IMR-90 (cell line): ENCODE data around the gene COPS7A. TPM values are rescaled to one million over a fixed set of nuclear protein-coding genes. Genes with fewer than 3 reads are reported as not detected.

Experiments
- ATAC-seq: fragments of 200-7000 bp; cut with Tn5 transposase; 2 replicates; pipeline ENCODE4 v1.9.1; 2020; ENCODE audit warnings: low read depth, mild to moderate bottlenecking, moderate library complexity
- BruUV-seq: library from RNA; stranded (reverse); fragments of 400-500 nt; replicated peaks from 2 replicates; lab custom pipeline; 2021; lab: Mats Ljungman, UMichigan
- CTCF ChIA-PET: fragments of 300-600 bp; formaldehyde crosslinking; extraction: SDS; loops from one replicate; lab custom pipeline; 2021; ENCODE audit warnings: antibody characterized with exemption; lab: Yijun Ruan, JAX
- POLR2A ChIA-PET: fragments of 300-600 bp; sonication (Branson Sonifier 250); formaldehyde crosslinking; loops from one replicate; lab custom pipeline; 2022; ENCODE audit warnings: antibody characterized with exemption; ENCODE audit not compliant: unreplicated experiment; lab: Charles Lee
- DNase-seq: peaks from one replicate; pipeline ENCODE4 v3.0.0; 2013
- H2AFZ ChIP-seq: replicated peaks from 2 replicates; pipeline ENCODE3; 2013; ENCODE audit warnings: low read length, mild to moderate bottlenecking; ENCODE audit not compliant: poor library complexity
- H2AK5ac ChIP-seq: 2 replicates; pipeline ENCODE4 v1.6.1; 2013; ENCODE audit warnings: low read depth, low read length, inconsistent platforms
- H2AK9ac ChIP-seq: replicated peaks from 2 replicates; pipeline ENCODE3; 2013; ENCODE audit warnings: mild to moderate bottlenecking, low read depth, low read length, moderate library complexity; ENCODE audit not compliant: poor library complexity
- H2BK120ac ChIP-seq: 2 replicates; pipeline ENCODE4 v1.6.1; 2013; ENCODE audit warnings: low read depth, low read length, inconsistent platforms
- H2BK15ac ChIP-seq: 3 replicates; pipeline ENCODE4 v1.6.1; 2013; ENCODE audit warnings: low read depth, low read length, inconsistent platforms
- H2BK20ac ChIP-seq: 2 replicates; pipeline ENCODE4 v1.6.1; 2013; ENCODE audit warnings: low read depth, mild to moderate bottlenecking, inconsistent platforms, low read length, moderate library complexity
- H2BK5ac ChIP-seq: 2 replicates; pipeline ENCODE4 v1.6.1; 2013; ENCODE audit warnings: mild to moderate bottlenecking, low read depth, low read length, inconsistent platforms; ENCODE audit not compliant: poor library complexity, severe bottlenecking
- H3K14ac ChIP-seq: replicated peaks from 2 replicates; pipeline ENCODE4 v1.6.1; 2013; ENCODE audit warnings: low read depth, low read length, inconsistent platforms
- H3K18ac ChIP-seq: 2 replicates; pipeline ENCODE4 v1.6.1; 2013; ENCODE audit warnings: low read depth, low read length, control low read depth
- H3K23ac ChIP-seq: 2 replicates; pipeline ENCODE4 v1.6.1; 2013; ENCODE audit warnings: low read depth, low read length, inconsistent platforms
- H3K27ac ChIP-seq: 2 replicates; pipeline ENCODE4 v1.5.1; 2013; ENCODE audit warnings: mild to moderate bottlenecking, control low read depth, low read length; ENCODE audit not compliant: insufficient read depth
- H3K27me3 ChIP-seq: 2 replicates; pipeline ENCODE4 v1.6.1; 2013; ENCODE audit warnings: low read length; ENCODE audit not compliant: control insufficient read depth, insufficient read depth
- H3K36me3 ChIP-seq: 2 replicates; pipeline ENCODE4 v1.6.1; 2013; ENCODE audit warnings: low read length, mixed read lengths; ENCODE audit not compliant: control insufficient read depth, insufficient read depth
- H3K4ac ChIP-seq: 2 replicates; pipeline ENCODE4 v1.6.1; 2013; ENCODE audit warnings: low read depth, low read length, inconsistent platforms
- H3K4me1 ChIP-seq: 2 replicates; pipeline ENCODE4 v1.6.1; 2013; ENCODE audit warnings: low read length, mixed read lengths; ENCODE audit not compliant: control insufficient read depth, insufficient read depth
- H3K4me2 ChIP-seq: 2 replicates; pipeline ENCODE4 v1.6.1; 2013; ENCODE audit warnings: low read depth, mild to moderate bottlenecking, control low read depth, low read length, moderate library complexity
- H3K4me3 ChIP-seq: 2 replicates; pipeline ENCODE4 v1.5.1; 2013; ENCODE audit warnings: low read depth, mild to moderate bottlenecking, control low read depth, low read length, moderate library complexity; ENCODE audit not compliant: insufficient read depth
- H3K56ac ChIP-seq: 2 replicates; pipeline ENCODE4 v1.6.1; 2013; ENCODE audit warnings: low read length, inconsistent platforms; ENCODE audit not compliant: insufficient read depth; ENCODE audit errors: extremely low read depth
- H3K79me1 ChIP-seq, 2 experiments: 2 replicates each; pipeline ENCODE4 v1.6.1; 2013; ENCODE audit warnings: low read length in 2 of 2, inconsistent platforms in 1 of 2, low read depth in 1 of 2
- H3K9ac ChIP-seq: 2 replicates; pipeline ENCODE4 v1.6.1; 2013; ENCODE audit warnings: low read depth, low read length, control low read depth
- H3K9me1 ChIP-seq: 2 replicates; pipeline ENCODE4 v1.6.1; 2013; ENCODE audit warnings: low read length, inconsistent platforms; ENCODE audit not compliant: insufficient read depth
- H3K9me3 ChIP-seq: 2 replicates; pipeline ENCODE4 v1.6.1; 2013; ENCODE audit warnings: low read length; ENCODE audit not compliant: control insufficient read depth, insufficient read depth
- H4K20me1 ChIP-seq: 2 replicates; pipeline ENCODE4 v1.6.1; 2013; ENCODE audit warnings: low read length, inconsistent platforms; ENCODE audit not compliant: insufficient read depth
- H4K5ac ChIP-seq: 2 replicates; pipeline ENCODE4 v1.6.1; 2013; ENCODE audit warnings: mild to moderate bottlenecking, low read depth, low read length, control low read depth
- H4K8ac ChIP-seq, 2 experiments: 2 replicates each; pipeline ENCODE4 v1.6.1; 2013; ENCODE audit warnings: low read depth in 2 of 2, low read length in 2 of 2, control low read depth in 1 of 2, inconsistent platforms in 1 of 2
- H4K91ac ChIP-seq: 2 replicates; pipeline ENCODE4 v1.6.1; 2013; ENCODE audit warnings: low read depth, low read length, inconsistent platforms; ENCODE audit not compliant: insufficient read depth
- BHLHE40 ChIP-seq: fragments of 150-350 bp; IDR thresholded peaks from 2 replicates; pipeline ENCODE4 v1.6.1; 2016; ENCODE audit warnings: mild to moderate bottlenecking, low read depth, low read length
- FOS ChIP-seq: fragments of 150-350 bp; IDR thresholded peaks from 2 replicates; pipeline ENCODE4 v1.6.1; 2016; ENCODE audit warnings: low read depth, low read length
- MAFK ChIP-seq: IDR thresholded peaks from 2 replicates; pipeline ENCODE4 v1.6.1; 2012; ENCODE audit warnings: low read depth, low read length, improper control_type of control experiment
- MXI1 ChIP-seq: IDR thresholded peaks from 2 replicates; pipeline ENCODE4 v1.6.1; 2012; ENCODE audit warnings: low read depth, mild to moderate bottlenecking, low read length, moderate library complexity, borderline replicate concordance
- NFE2L2 ChIP-seq: fragments of 150-350 bp; IDR thresholded peaks from 2 replicates; pipeline ENCODE4 v1.6.1; 2016; ENCODE audit warnings: low read depth, mild to moderate bottlenecking, low read length
- POLR2A ChIP-seq: IDR thresholded peaks from 2 replicates; pipeline ENCODE4 v1.6.1; 2012; ENCODE audit warnings: mild to moderate bottlenecking, low read depth, low read length
- RCOR1 ChIP-seq: IDR thresholded peaks from 2 replicates; pipeline ENCODE4 v1.6.1; 2012; ENCODE audit warnings: mild to moderate bottlenecking, low read length, improper control_type of control experiment; ENCODE audit not compliant: insufficient replicate concordance
- RFX5 ChIP-seq: IDR thresholded peaks from 2 replicates; pipeline ENCODE4 v1.8.0; 2012; ENCODE audit warnings: low read depth, mild to moderate bottlenecking, low read length, moderate library complexity
- USF2 ChIP-seq: fragments of 150-350 bp; IDR thresholded peaks from 2 replicates; pipeline ENCODE4 v1.6.1; 2017; ENCODE audit warnings: mild to moderate bottlenecking, antibody characterized with exemption, low read length, low read depth
- WGBS, 2 experiments: methylation state at CpG; one replicate each; pipeline versions ENCODE4 v1.1.5 to v1.1.7; 2013; ENCODE audit warnings: missing lambda C conversion rate in 2 of 2; ENCODE audit not compliant: insufficient read length in 1 of 2; ENCODE audit errors: extremely low coverage in 2 of 2; 5-methylcytosine and 5-hydroxymethylcytosine counted together
- dilution Hi-C: fragments of 300-500 bp; cut with HindIII; formaldehyde crosslinking; loops from one replicate; pipeline ENCODE4 v1.14.3; 2018; ENCODE audit warnings: low sequenced_read_pairs; ENCODE audit not compliant: unreplicated experiment
- in situ Hi-C: fragments of 300-500 bp; cut with MboI; formaldehyde crosslinking; loops from 3 replicates; pipeline ENCODE4 v1.14.3; 2019; ENCODE audit warnings: low sequenced_read_pairs, inconsistent platforms, mixed read lengths
- intact Hi-C: fragments of 100-400 bp; cut with micrococcal nuclease; formaldehyde crosslinking; loops from 2 replicates; pipeline ENCODE4 v1.10.0; 2022
- polyA plus RNA-seq, 3 experiments: library from polyadenylated mRNA; depleted of rRNA; stranded (reverse); fragments of >200 nt; gene quantifications; 2 replicates each; pipeline ENCODE4 v1.2.3, GENCODE V29; 2012; ENCODE audit warnings: low replicate concordance in 1 of 3
- total RNA-seq: library from RNA; depleted of rRNA; stranded (reverse); fragments of >200 nt; gene quantifications from 2 replicates; pipeline ENCODE4 v1.2.3, GENCODE V29; 2012
- TF ChIP-seq, protein P1 (sequence below): conservative IDR thresholded peaks from 2 replicates; pipeline ENCODE4 v1.5.1; 2012; ENCODE audit warnings: mild to moderate bottlenecking, low read depth, low read length, improper control_type of control experiment

COPS7A gene
- total and polyA plus RNA-seq, 2 of the 4 experiments (the other 2 are of a cell fraction), result 58.8 to 135 TPM

DNA sequence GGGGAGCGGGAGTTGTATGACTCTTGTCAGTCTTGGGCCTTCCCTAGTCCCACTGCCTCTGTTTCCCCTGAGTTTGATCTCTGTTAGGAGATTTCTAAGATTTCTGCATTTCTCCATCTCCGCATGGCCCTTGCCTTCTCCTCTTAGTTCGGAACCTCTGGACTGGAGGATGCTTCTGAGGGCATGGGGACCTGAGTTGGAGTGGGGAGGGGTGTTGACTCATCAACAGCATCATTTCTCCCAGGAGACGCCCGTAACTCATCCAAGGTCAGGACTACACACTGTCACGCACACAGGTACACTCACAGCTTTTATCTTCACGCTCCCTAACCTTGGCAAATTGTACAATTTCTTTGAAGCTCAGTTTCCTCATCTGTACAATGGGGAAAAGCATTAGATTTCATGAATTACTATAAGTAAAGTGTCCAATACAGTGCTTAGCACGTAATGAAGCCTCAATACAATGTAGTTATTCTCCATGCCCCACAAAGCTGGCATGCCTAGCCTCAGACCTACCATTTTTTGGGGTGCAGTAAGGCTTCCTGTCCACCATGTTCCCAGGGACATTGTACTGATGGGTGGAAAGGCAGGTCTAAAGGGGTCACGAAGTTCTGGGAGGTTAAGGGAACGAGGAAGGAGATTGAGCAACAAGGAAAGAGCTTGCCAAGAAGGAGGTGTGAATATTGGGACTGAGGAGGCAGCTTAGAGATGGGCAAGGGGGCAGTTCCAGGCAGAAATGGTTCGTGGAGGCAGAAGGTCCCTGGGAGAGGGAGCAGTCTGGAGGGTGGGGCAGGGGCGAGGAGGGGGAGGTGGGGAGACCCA, 47.9 kb downstream of the COPS7A start:
- H3K56ac ChIP-seq, result no peak overlapping the region
- no peak overlapping the region for H3K14ac ChIP-seq
- no peak overlapping the region for H3K4me2 ChIP-seq
- no peak overlapping the region for H2AFZ ChIP-seq
- no peak overlapping the region for H2BK5ac ChIP-seq
- 46% methylated on average over 3 of the region's 12 CpGs; no CpG with 5 or more reads in 1 of the 2 experiments for WGBS, 2 experiments
- no peak overlapping the region for H3K23ac ChIP-seq
- peaks cover 15 to 42% of the 10 kb centered on the region in 2 experiments for H3K79me1 ChIP-seq
- intact Hi-C loops, result no loop called here
- BruUV-seq, result no TSS peak
- no peak overlapping the region for H3K18ac ChIP-seq
- H2BK20ac ChIP-seq, result no peak overlapping the region
- ChIA-PET CTCF (interaction anchor here (1.4 kb wide), 1 partner anchor 18 kb away, joined by 5 read pairs; the partner anchor contains the start of gene MLF2), POLR2A (no interaction called here)
- in situ Hi-C loops, result no loop called here
- peaks cover 12% of the 10 kb centered on the region for H3K9me1 ChIP-seq
- no peak overlapping the region for H3K27ac ChIP-seq
- dilution Hi-C loops, result no loop called here
- no peak for ATAC-seq
- no peak overlapping the region for H2BK15ac ChIP-seq
- no peak overlapping the region for H4K8ac ChIP-seq
- H4K91ac ChIP-seq, result no peak overlapping the region
- H3K9me3 ChIP-seq, result no peaks in the 10 kb centered on the region
- H3K9ac ChIP-seq, result no peak overlapping the region
- no peak overlapping the region for H3K4me3 ChIP-seq
- H3K27me3 ChIP-seq, result no peaks in the 10 kb centered on the region
- H4K20me1 ChIP-seq, result peaks cover 35% of the 10 kb centered on the region
- no peak overlapping the region for H4K5ac ChIP-seq
- TF ChIP-seq, protein P1, sequence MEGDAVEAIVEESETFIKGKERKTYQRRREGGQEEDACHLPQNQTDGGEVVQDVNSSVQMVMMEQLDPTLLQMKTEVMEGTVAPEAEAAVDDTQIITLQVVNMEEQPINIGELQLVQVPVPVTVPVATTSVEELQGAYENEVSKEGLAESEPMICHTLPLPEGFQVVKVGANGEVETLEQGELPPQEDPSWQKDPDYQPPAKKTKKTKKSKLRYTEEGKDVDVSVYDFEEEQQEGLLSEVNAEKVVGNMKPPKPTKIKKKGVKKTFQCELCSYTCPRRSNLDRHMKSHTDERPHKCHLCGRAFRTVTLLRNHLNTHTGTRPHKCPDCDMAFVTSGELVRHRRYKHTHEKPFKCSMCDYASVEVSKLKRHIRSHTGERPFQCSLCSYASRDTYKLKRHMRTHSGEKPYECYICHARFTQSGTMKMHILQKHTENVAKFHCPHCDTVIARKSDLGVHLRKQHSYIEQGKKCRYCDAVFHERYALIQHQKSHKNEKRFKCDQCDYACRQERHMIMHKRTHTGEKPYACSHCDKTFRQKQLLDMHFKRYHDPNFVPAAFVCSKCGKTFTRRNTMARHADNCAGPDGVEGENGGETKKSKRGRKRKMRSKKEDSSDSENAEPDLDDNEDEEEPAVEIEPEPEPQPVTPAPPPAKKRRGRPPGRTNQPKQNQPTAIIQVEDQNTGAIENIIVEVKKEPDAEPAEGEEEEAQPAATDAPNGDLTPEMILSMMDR, result no peak
- TF ChIP-seq MXI1 (no peak), BHLHE40 (no peak), MAFK (no peak), POLR2A (no peak), NFE2L2 (no peak), FOS (no peak), RFX5 (no peak), RCOR1 (no peak), USF2 (no peak)
- H3K4ac ChIP-seq, result no peak overlapping the region
- no peak for DNase-seq
- H2BK120ac ChIP-seq, result no peak overlapping the region
- no peak overlapping the region for H2AK5ac ChIP-seq
- H2AK9ac ChIP-seq, result peak overlapping the region; percentile 48
- H3K4me1 ChIP-seq, result peaks cover 13% of the 10 kb centered on the region
- H3K36me3 ChIP-seq, result peaks cover 17% of the 10 kb centered on the region
